Stimulated activated CD8-positive, alpha-beta memory T cell treated with anti-CD3 and anti-CD28 coated beads, Interleukin-4, amount 100 ng/mL, for 4 hours (primary cell): ENCODE measurements around the gene BOD1L1.
"Not testable (repeated sequence)": the region's sequence is repeated elsewhere in the genome, so short reads cannot be mapped to it uniquely, and the experiment has no call there.

ENCODE experiments used
- DNase-seq, 2 donors: peaks; one replicate each; pipeline ENCODE4 v3.0.0-alpha.2; 2020; ENCODE audit warnings: low read depth in 2 of 2, low spot score in 1 of 2

The BOD1L1 gene

GRCh38 chr4:13560111-13560510 lies 67.4 kb downstream of the BOD1L1 start:
- DNase-seq, result not testable (repeated sequence)

- no peak for DNase-seq
Measured at GRCh38 chr4:13559413-13559812, 68.1 kb downstream of the BOD1L1 start.

- DNase-seq, result no peak
Measured at GRCh38 chr4:13558881-13559280, 68.6 kb downstream of the BOD1L1 start.

GRCh38 chr4:13555325-13555724 lies 72.2 kb downstream of the BOD1L1 start:
- no peak for DNase-seq

- DNase-seq, result no peak
Measured at GRCh38 chr4:13553081-13553480, 74.4 kb downstream of the BOD1L1 start.

GRCh38 chr4:13548984-13549546 lies 78.5 kb downstream of the BOD1L1 start:
- DNase-seq, result peak; percentile 59 to 82

GRCh38 chr4:13548059-13548983 lies 79.2 kb downstream of the BOD1L1 start:
- no peak for DNase-seq

- DNase-seq, result no peak
Measured at GRCh38 chr4:13547485-13548041, 80.0 kb downstream of the BOD1L1 start.

GRCh38 chr4:13546941-13547484 lies 80.5 kb downstream of the BOD1L1 start:
- no peak for DNase-seq

GRCh38 chr4:13546142-13546940 lies 81.2 kb downstream of the BOD1L1 start:
- DNase-seq, result no peak

- DNase-seq, result no peak
Measured at GRCh38 chr4:13545394-13545808, 82.1 kb downstream of the BOD1L1 start.

- DNase-seq, result no peak
Measured at GRCh38 chr4:13544606-13545393, 82.7 kb downstream of the BOD1L1 start.

GRCh38 chr4:13543839-13544605 lies 83.5 kb downstream of the BOD1L1 start, which contains the start of gene NKX3-2:
Gene NKX3-2, minus strand, starts transcription at chr4:13544508. Its CDS starts 94 bp downstream, at chr4:13544414.
- DNase-seq, result no peak

- no peak for DNase-seq
Measured at GRCh38 chr4:13543032-13543838, 84.3 kb downstream of the BOD1L1 start.

- no peak for DNase-seq
Measured at GRCh38 chr4:13542577-13543031, 84.9 kb downstream of the BOD1L1 start.

GRCh38 chr4:13541720-13542576 lies 85.6 kb downstream of the BOD1L1 start:
- no peak for DNase-seq

- no peak for DNase-seq
Measured at GRCh38 chr4:13541176-13541604, 86.3 kb downstream of the BOD1L1 start.
